Activated CD8-positive, alpha-beta memory T cell treated with anti-CD3 and anti-CD28 coated beads for 48 hours (primary cell): Measurements from ENCODE around the gene CFAP90.

Experiments
- DNase-seq, 3 experiments: peaks; one replicate each; pipeline ENCODE4 v3.0.0-alpha.2; 2020; ENCODE audit warnings: low read depth in 2 of 3, low spot score in 2 of 3

CFAP90 gene, protein sequence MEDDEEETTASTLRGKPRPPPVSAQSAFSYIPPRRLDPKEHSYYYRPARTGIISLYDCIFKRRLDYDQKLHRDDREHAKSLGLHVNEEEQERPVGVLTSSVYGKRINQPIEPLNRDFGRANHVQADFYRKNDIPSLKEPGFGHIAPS

DNA sequence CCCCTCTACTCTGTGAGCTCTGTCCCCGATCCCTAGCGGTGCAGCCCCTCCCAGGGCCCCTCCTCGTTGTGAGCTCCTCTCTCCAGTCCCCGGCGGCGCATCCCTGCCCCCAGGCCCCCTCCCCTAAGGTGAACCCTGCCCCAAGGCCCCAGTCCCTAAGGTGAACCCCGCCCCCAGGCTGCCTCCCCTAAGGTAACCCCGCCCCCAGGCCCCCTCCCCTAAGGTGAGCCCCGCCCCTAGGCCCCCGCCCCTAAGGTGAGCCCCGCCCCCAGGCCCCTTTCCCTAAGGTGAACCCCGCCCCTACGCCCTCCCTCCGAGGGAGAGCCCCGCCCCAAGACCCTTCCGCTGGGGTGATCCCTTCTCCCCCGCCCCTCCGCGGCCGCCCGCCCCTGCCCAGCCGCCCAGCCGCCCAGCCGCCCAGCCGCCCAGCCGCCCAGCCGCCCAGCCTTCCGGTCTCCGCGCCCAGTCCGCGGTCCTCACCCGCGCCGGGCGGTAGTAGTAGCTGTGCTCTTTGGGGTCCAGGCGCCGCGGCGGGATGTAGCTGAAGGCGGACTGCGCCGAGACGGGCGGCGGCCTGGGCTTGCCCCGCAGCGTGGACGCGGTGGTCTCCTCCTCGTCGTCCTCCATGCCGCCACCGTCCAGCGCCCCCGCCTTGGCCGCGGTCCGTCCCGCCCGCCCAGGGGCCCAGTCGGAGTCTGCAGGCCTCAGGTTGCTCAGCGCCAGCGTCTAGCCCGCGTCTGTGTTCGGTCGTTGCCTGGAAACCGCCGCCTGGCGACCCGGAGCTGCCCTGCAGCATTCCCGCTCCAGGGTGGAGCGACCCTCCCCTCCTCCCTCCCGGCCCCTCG, at the start of gene CFAP90:
Gene CFAP90 (minus strand): TSS at position 739 of the 845 bp plus-strand sequence. CDS start 112 bp downstream, at position 627.
- no peak for DNase-seq

DNA sequence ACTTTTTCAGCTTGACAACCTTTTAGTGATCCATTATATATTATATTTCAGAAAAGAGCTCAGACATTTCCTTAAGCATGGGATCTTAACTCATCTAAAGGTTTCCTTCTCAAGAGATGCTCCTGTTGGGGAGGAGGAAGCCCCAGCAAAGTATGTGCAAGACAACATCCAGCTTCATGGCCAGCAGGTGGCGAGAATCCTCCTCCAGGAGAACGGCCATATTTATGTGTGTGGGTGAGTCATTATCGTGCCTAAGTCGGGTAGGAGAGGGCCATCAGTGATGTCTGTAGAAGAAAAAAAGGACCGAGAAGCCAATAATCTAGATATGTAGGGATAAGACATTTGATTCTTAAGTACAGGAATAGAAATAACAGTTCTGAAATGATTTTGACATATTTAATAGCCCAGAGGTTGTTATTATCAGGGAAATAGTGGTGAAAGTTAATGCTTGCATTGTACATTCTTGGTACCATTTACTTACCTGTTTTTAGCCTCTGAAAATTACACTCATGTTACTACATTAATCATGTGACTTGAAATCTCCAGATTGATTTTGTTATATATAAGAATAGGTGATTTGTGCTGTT, 46.2 kb upstream of the CFAP90 start:
- DNase-seq: no peak

DNA sequence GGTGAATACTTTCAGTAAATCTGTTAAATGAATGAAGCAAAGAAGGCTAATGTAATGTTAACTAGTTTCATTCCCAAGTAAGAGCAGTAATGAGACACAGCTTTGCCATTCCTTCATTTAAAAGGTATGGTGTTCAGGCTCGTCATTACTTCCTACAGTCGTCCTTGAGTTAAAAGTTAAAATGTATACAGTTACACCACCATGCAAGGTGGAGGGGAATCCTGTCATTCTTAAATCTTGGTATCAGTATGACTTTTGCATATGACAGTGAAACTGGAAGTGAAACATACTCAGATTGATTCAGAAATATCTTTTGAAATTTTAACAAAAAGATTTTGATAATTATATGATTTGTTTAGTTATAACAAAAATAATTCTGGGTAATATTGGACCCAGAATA, 43.9 kb upstream of the CFAP90 start:
- no peak for DNase-seq

DNA sequence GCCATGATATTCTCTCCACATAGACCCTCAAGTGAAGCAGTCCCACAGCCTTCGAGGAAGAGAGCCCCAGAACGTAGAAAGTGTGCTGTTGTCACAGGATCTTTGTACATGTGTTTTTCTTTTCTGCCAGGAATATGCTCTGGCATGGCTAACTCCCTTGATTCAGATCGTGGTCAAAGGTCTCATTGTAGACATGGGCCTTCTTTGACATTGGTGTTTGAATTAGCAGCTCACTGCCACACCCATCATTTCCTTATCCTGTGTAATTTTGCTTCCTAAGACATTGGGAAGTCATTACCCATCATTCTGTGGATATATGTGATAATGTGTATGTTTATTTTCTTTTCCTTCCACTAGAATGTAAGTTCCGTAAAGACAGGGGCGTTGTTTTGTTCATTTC, 43.5 kb upstream of the CFAP90 start:
- DNase-seq: no peak

DNA sequence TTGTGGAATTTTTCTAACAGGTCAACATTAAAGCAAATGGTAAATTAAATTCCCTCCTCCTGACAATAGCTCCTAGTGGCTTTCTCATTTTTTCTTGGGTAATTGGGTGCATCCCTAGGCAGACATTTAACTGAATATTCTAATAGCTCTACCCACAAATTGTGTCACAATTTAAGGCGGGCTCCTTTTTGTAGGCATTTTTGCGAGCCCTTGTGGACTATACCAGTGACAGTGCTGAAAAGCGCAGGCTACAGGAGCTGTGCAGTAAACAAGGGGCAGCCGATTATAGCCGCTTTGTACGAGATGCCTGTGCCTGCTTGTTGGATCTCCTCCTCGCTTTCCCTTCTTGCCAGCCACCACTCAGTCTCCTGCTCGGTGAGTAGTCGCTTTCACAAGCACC, 38.0 kb upstream of the CFAP90 start:
- no peak for DNase-seq

DNA sequence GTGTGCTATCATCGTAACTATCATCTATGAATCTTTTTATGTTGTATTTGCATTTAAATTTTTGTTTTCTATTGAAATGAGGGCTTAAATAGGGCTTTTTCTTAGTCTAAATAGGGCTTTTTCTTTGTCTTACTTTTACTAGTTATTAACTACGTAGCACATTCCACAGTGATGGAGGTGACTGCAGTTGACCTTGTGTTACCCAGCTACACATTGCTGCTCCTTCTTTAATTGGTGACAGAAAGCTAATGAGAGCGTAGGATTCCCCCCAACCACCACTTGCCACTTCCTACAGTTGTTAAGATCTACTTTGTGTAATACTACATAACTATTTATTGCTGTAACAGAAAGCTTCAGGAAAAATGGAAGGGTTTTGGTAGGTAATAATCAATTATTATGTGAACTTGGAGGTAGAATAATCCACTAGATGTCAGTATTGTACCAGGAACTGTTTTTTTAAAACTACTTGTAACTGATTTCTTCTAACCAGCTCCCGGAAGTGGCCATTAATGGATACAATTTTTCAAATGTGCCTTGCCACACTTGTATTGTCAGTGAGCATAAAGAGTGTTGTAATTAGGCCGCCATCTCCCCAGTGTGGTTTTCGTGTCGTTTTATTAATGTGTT, 36.0 kb upstream of the CFAP90 start:
- no peak for DNase-seq

DNA sequence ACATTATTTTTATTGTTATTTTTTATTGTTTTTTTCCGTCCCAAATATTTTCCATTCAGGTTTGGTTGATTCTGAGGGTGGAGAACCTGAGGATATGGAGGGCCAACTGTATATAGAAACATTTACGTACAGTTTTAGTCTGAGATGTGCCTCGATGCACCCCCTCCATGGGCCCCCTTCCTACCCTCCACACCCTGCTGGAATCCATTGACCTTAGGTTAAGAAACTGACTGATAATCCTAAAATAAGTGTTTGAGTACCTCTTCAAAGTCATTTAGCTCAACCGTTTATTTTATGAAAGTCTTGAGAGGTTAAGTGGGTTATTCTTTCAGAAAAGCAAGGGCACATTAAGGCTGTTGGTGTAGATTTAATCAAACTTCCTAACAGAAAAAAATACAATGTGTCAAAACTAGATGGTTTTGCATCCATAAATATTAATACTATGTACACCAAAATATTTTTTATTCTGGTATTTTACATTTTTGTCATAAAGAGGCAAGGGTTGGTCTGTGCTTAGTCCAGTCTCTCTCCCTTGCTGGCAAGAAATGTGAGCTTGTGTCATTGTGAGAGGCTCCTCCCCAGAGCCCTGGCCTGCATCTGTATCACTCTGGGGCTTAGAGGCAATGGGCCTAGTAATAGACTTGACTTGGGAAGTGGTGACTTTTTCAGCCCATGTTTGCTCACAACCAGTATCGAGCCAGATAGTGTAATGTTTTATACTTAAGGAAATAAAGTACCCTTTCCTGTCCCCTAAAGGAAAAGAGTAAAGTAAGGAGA, 33.7 kb upstream of the CFAP90 start:
- no peak for DNase-seq

DNA sequence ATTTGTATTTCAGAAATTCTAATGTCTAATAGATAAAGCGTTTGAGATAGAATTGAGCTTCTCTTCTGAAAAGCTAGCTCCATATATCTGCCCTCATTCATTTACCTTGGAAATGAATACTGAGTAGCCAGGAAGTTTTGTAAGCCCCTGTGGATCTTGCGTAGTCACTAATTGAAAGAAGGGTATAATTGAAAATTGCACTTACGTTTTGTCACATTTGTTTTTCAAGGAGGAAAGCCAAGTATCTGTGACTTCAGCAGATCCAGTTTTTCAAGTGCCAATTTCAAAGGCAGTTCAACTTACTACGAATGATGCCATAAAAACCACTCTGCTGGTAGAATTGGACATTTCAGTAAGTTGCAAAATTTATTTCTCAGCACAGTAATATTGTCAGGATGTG, 32.0 kb upstream of the CFAP90 start:
- no peak for DNase-seq

DNA sequence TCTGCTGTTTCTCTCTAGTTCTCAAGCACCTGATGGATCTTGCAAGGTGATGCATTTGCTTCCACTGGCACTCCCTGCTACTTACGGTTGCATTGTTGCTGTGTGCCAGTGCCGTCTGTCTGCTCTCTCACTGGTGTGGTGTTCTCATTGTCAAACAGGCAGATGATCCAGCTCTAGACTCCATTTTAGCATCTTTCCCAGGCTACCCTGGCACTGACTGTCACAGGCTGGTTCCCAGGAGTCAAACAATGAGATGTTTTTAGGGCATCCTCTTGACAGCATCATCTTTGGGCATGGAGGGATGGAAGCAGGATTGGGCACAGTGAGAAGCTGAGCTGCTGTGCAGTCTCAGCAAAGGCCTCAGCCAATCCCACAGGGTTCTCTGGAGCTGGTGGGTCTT, 30.9 kb upstream of the CFAP90 start:
- no peak for DNase-seq

DNA sequence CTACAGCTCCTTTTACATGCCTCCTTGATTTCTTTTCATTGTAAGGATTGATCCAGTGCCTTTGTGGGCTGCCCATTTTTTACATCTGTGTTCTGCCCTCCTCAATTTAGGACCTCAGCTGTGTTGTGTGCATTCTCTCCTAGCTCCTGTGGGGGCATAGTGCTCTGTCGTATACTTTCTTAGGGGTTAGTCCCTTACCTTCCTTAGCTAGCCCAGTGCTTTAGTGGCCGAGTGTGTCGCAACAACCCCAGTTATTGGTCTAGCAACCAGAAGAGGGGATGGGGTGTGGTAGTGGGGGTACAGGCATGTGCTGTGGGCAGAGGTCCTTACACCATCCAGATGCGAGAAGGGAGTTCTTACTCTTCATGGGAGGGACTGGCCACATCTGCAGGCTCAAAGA, 30.2 kb upstream of the CFAP90 start:
- no peak for DNase-seq

DNA sequence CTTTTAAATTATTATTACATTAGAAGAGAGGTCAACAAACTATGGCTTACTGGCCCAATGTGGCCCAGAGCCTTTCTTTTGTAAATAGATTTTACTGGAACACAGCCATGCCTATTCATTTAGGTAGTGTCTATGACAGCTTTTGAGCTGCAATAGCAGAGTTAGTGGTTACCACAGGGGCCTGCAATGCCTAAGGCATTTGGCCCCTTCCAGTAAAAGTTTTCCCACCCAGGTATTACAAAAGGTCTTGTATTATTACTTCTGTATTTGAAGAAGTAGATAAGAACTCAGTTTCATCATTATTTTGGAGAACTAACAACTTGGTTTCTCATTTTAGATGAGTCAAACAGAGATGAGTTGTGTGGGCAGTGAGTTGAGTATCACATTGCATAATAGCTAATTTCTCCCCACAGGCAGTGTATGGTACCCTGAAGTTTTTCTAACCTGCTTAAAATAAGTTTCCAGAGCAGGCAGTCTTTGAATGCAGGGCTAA, 27.5 kb upstream of the CFAP90 start:
- no peak for DNase-seq

DNA sequence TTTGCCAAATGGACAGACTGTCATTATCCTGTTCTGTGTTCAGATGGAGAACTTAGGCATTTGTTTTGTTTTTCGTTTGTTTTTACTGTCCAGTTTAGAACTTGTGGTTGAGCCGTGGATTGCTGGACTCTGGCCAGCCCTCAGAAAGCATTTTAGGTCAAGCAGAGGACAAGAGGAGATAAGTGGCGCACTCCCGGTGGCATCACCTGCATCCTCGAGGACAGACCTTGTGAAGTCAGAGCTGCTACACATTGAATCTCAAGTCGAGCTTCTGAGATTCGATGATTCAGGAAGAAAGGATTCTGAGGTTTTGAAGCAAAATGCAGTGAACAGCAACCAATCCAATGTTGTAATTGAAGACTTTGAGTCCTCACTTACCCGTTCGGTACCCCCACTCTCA, 26.9 kb upstream of the CFAP90 start:
- no peak for DNase-seq

DNA sequence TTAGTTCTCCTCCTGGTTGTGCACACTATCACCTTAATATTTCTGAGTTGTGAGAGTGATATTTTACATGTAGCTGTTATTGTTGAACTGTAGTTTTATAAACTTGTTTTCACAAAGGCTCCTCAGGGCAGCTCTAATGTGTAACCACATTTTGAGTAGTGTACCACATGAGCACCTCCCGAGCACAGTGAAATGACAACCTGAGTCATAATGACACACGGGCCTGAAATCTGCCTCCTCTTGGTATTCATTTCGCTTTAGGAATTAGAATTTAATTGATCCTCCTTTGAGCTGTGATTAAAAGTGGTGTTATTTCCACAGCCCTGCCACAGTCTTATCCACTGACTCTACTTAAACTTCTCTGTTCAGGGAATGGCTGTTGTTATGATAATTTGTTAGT, 25.9 kb upstream of the CFAP90 start:
- no peak for DNase-seq

DNA sequence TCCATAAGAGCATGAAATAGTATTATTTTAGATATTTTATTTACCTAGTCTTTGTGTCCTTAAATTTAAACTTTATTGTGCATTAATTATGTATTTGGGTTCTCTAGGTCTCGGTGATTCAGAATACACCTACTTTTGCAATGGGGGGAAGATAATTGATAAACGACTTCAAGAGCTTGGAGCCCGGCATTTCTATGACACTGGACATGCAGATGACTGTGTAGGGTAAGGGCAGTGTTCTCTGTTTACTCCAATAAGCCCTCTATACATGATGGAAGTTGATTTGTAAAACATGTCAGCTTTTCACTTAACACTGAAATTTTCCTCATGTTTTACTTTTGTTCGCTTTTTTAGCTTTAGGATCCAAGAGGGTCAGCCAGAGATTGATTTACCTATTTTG, 24.2 kb upstream of the CFAP90 start:
- no peak for DNase-seq

DNA sequence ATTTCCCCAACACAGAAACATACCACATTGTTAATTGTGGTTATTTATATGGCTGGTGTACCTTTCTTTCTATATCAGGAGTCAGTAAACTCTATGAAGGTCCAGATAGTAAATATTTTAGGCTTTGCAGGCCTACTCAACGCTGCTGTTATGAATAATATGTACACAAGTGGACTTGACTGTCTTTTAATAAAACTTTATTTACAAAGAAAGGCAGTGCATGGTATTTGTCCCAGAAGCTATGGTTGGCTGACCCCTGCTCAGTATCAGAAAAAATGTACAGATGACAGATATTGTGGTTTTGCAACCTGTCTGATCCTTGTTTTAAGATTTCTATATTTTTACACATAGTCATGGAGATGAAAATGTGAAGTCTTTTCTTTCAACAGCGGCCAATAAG, 23.7 kb upstream of the CFAP90 start:
- no peak for DNase-seq

DNA sequence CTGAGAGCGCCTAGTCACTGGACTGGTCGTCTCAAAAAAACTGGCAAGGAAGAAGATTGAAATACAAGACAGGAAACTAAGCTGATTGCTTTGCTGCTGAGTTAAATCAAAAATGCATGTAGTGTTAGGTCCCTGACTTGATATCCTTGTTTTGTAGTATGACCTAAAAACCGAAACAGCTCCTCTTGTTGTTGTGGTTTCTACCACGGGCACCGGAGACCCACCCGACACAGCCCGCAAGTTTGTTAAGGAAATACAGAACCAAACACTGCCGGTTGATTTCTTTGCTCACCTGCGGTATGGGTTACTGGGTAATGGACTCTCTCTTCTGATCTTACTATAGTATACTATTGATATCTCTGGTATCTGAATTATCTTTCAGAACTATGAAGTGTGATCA, 22.3 kb upstream of the CFAP90 start:
- DNase-seq: no peak

DNA sequence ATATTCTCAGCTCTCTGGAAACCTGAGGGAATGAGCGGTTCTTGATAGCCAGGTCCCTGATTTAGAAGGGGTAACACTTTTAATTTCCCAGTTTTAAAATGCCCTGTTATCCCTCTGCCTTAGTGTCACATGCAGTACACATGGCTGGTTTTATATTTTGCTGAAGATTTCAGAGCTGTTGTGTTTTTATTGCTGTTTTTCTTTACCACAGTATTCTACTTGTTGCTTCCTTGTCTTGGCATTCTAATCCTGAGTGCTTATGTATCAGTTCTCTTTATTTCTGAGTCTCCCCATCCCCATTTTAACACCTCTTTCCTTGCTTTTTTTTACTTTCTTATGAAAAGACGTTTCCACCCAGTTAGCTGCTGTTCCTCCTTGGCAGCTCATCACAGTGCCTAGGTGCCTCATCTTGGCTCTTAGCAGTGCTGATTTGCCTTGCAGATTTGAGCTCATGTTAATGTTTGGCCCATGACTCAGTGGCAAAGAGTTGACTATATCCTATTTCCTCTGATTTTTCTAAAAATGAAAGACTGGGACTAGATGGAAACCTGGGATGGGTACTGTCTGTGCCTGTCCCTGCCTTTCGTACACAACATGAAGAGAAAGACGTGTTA, 21.7 kb upstream of the CFAP90 start:
- DNase-seq: no peak

DNA sequence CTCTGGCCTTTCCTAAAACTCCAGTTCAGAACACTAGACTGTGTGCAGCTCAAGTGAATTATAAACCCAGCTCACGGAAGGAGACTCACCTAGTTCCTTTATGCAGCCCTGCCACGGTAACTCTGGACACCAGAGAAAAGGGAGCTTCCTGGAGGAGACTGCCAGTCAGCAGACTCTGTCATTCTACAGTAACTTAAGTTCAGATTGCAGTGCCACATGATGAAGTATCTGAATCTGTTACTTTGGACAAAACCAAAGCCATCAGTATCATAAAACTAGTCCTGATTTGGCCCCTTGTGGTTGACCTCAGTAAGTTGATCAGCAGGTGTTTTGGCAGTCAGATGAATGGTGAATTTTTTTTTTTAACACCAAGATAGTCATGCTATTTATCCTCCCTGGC, 20.7 kb upstream of the CFAP90 start:
- DNase-seq: no peak

DNA sequence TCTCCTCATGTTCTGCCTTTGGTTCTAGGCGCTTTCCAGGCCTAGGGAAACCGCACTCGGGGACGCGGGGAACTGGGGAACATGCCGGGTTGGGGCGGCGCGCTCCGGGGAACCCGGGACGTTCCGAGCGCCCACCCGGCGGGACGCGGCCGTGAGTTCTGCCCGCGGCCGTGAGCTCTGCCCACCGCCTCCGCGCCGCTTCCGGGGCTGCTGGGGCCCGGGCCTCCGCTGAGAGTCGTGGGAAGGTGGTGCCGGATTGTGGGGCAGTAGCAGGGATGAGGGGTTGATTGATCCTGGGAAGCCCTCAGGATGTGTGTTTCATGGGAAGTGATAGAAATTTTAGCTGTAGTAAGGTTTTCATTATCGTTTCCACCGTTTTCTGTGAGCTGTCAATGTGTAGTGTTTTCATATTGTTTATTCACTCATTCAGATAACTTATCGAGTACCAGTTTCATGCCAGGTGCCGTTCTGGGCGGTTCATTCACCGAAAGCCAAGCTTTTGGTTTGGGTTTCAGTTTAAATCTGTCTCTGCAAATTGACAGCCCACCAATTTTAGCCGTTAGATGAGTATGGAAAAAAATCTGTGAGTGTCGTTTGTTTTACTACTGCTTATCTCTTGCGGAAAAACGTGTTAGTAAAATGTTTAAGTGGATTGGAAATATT, 18.7 kb upstream of the CFAP90 start:
- no peak for DNase-seq

DNA sequence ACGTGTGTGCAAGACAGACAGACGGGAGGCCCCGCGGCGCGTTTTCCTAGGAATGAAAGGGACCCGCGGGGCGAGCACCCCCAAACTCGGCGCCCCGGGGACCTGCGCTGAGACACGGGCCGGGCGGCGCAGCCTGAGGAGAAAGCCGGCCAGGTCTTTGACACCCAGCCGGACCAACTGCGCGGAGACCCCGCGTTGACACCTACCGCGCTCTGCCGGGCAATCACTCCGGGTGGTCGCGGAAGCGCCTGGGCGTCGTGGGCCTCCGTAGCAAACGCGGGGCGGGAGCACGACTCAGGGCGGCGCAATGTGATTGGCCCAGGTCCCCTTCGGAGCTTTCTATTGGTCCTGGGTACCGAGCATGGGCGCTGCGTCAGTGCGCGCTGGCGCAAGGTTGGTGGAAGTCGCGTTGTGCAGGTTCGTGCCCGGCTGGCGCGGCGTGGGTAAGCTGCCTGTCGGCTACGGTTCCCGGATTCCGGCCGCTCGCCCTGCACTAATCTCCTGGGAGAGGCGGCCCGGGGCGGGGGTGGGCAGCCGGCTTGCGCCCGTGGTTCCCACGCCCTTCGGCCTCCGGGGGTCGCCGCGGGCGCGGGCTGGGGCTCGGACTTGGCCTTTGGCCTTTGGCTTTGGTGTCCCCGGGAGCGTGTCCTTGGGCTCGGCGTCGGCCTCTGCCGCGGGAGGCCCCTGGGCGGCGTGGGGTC, 18.0 kb upstream of the CFAP90 start, which contains the start of the genes FASTKD3 and MTRR:
Gene FASTKD3 (minus strand): TSS at position 259 of the 701 bp plus-strand sequence. CDS start 948 bp downstream, outside the sequence.
Gene MTRR (plus strand): TSS at position 376 of the 701 bp plus-strand sequence. CDS start 1,647 bp downstream, outside the sequence.
- DNase-seq: peak; percentile 73 to 78 (median 74)
